ENCODE data around the gene TBCD. TPM values are rescaled to one million over a fixed set of nuclear protein-coding genes. Genes with fewer than 3 reads are reported as not detected.
A peak's percentile ranks its signal among the peaks of the same experiment; 100 is the strongest.

TBCD gene
- total RNA-seq, 1 experiment from 2014 or later = 129 TPM

GRCh38 chr17:82861393-82861775 lies 109.5 kb downstream of the TBCD start:
- Histone ChIP-seq H2AFZ (ENCODE audit: low read length) (no peak overlapping the region), H3K4ac (ENCODE audit: low read depth, low read length) (no peak overlapping the region), H3K14ac (ENCODE audit: insufficient read depth, low read length) (no peak overlapping the region), H2BK120ac (ENCODE audit: low read depth, low read length, poor library complexity, severe bottlenecking) (no peak overlapping the region), H2BK20ac (ENCODE audit: low read depth, low read length, poor library complexity, severe bottlenecking) (no peak overlapping the region), H2AK5ac (ENCODE audit: insufficient read length, low read length) (no peak overlapping the region), H3K79me2 (ENCODE audit: insufficient read depth, low read length) (no peaks in the 10 kb centered on the region; the same call in 1 of the 2 replicates), H3K23ac (ENCODE audit: insufficient read length, low read depth, low read length) (no peak overlapping the region), H4K91ac (ENCODE audit: insufficient read length, low read depth, low read length) (no peak overlapping the region), H3K9ac (ENCODE audit: extremely low read depth, insufficient read length, low read length) (no peak overlapping the region), H4K5ac (ENCODE audit: insufficient read length, low read depth, low read length) (no peak overlapping the region), H4K20me1 (ENCODE audit: control insufficient read depth, insufficient read depth, insufficient read length) (no peaks in the 10 kb centered on the region), H3K4me1 (ENCODE audit: insufficient read depth, low read length) (no peaks in the 10 kb centered on the region), H2BK12ac (ENCODE audit: insufficient read length, low read depth, low read length) (no peak overlapping the region), H2BK15ac (ENCODE audit: low read depth, low read length) (no peak overlapping the region), H3K18ac (ENCODE audit: insufficient read length, low read depth, low read length) (no peak overlapping the region), H3K23me2 (ENCODE audit: insufficient read length, low read depth, low read length, poor library complexity, severe bottlenecking) (no peaks in the 10 kb centered on the region), H3K79me1 (ENCODE audit: insufficient read depth, low read depth, low read length, poor library complexity, severe bottlenecking) (no peaks in the 10 kb centered on the region), H3K27ac (ENCODE audit: insufficient read length, low read depth, low read length) (no peak overlapping the region), H2BK5ac (ENCODE audit: insufficient read length, low read length) (no peak overlapping the region), H3K56ac (ENCODE audit: insufficient read length, low read depth, low read length) (no peak overlapping the region), H3K4me2 (ENCODE audit: insufficient read depth, insufficient read length, low read length) (no peak overlapping the region), H3K9me3 (ENCODE audit: control insufficient read depth, low read depth, low read length) (no peaks in the 10 kb centered on the region), H4K8ac (replicated peaks; ENCODE audit: insufficient read length, low read depth, low read length) (no peak overlapping the region), H3K27me3 (ENCODE audit: insufficient read depth, low read length) (no peaks in the 10 kb centered on the region), H3T11ph (ENCODE audit: low read length) (no peak overlapping the region)
- Mint-ChIP-seq H3K4me1 (peaks cover 15 to 27% of the 10 kb centered on the region in 2 experiments), H3K9me3 (no peaks in the 10 kb centered on the region), H3K27ac (peak overlapping the region in 2 of 3 experiments; percentile 25 to 59; a peak in 2 of 7 replicates), H3K4me3 (no peak overlapping the region), H3K36me3 (ENCODE audit: insufficient read depth in 1 of 3, low read depth in 3 of 3) (peaks cover 5 to 8% (median 6%) of the 10 kb centered on the region in 3 experiments), H3K27me3 (ENCODE audit: low read depth) (no peaks in the 10 kb centered on the region)
- no peak for DNase-seq
- WGBS (ENCODE audit: extremely low coverage, insufficient read length, low lambda C conversion rate) = no CpG with 5 or more reads among the region's 12 CpGs
- no peak for TF ChIP-seq CTCF (conservative IDR thresholded peaks at IDR 0.05)
